Trophoblast cell (in vitro differentiated cells and primary cell): ENCODE results near the gene TRIM27.

ENCODE experiments used
- DNase-seq, 2 donors: peaks; one replicate each; pipeline ENCODE4 v3.0.0-alpha.2; 2016
- H2AFZ ChIP-seq: 2 replicates; pipeline ENCODE4 v1.6.1; 2013; ENCODE audit warnings: low read length, moderate library complexity, mild to moderate bottlenecking; ENCODE audit not compliant: insufficient read depth, poor library complexity
- H2AK5ac ChIP-seq: 2 replicates; pipeline ENCODE4 v1.6.1; 2013; ENCODE audit warnings: mild to moderate bottlenecking, low read length
- H2BK120ac ChIP-seq: 2 replicates; pipeline ENCODE4 v1.6.1; 2013; ENCODE audit warnings: low read length, mild to moderate bottlenecking, moderate library complexity; ENCODE audit not compliant: insufficient read depth, poor library complexity
- H2BK12ac ChIP-seq: 2 replicates; pipeline ENCODE4 v1.6.1; 2013; ENCODE audit warnings: mild to moderate bottlenecking, low read length, moderate library complexity
- H2BK5ac ChIP-seq: 2 replicates; pipeline ENCODE4 v1.6.1; 2013; ENCODE audit warnings: low read length, low read depth, moderate library complexity, mild to moderate bottlenecking; ENCODE audit not compliant: poor library complexity
- H3K14ac ChIP-seq: 2 replicates; pipeline ENCODE4 v1.6.1; 2013; ENCODE audit warnings: mild to moderate bottlenecking, low read length
- H3K18ac ChIP-seq: 2 replicates; pipeline ENCODE4 v1.6.1; 2013; ENCODE audit warnings: mild to moderate bottlenecking, low read length
- H3K23ac ChIP-seq: 2 replicates; pipeline ENCODE4 v1.6.1; 2013; ENCODE audit warnings: low read length
- H3K27ac ChIP-seq: 2 replicates; pipeline ENCODE4 v1.5.1; 2013; ENCODE audit warnings: low read depth, mild to moderate bottlenecking, inconsistent platforms, low read length, moderate library complexity
- H3K27me3 ChIP-seq: 2 replicates; pipeline ENCODE4 v1.6.1; 2013; ENCODE audit warnings: inconsistent platforms, mild to moderate bottlenecking, low read length, moderate library complexity; ENCODE audit not compliant: insufficient read depth
- H3K36me3 ChIP-seq, 2 experiments: 1 replicate in 1 of 2; 2 replicates in 1 of 2; pipeline ENCODE4 v1.6.1; 2013; ENCODE audit warnings: low read length in 2 of 2, mild to moderate bottlenecking in 2 of 2, moderate library complexity in 1 of 2; ENCODE audit not compliant: insufficient read depth in 2 of 2, control insufficient read depth in 1 of 2
- H3K4ac ChIP-seq: 2 replicates; pipeline ENCODE4 v1.6.1; 2013; ENCODE audit warnings: low read depth, mild to moderate bottlenecking, low read length, moderate library complexity
- H3K4me1 ChIP-seq, 2 experiments: 1 replicate in 1 of 2; 2 replicates in 1 of 2; pipeline ENCODE4 v1.6.1; 2013; ENCODE audit warnings: low read length in 2 of 2, mild to moderate bottlenecking in 2 of 2, moderate library complexity in 1 of 2; ENCODE audit not compliant: insufficient read depth in 2 of 2, control insufficient read depth in 1 of 2
- H3K4me2 ChIP-seq: 2 replicates; pipeline ENCODE4 v1.6.1; 2013; ENCODE audit warnings: inconsistent platforms, mild to moderate bottlenecking, low read length, moderate library complexity
- H3K4me3 ChIP-seq: 2 replicates; pipeline ENCODE4 v1.5.1; 2013; ENCODE audit warnings: mild to moderate bottlenecking, low read depth, low read length, inconsistent platforms
- H3K79me1 ChIP-seq: one replicate; pipeline ENCODE4 v1.6.1; 2013; ENCODE audit warnings: low read length
- H3K79me2 ChIP-seq: 2 replicates; pipeline ENCODE4 v1.6.1; 2013; ENCODE audit warnings: low read length, mild to moderate bottlenecking; ENCODE audit not compliant: control insufficient read depth, insufficient read depth, poor library complexity
- H3K9ac ChIP-seq: 2 replicates; pipeline ENCODE4 v1.6.1; 2013; ENCODE audit warnings: mild to moderate bottlenecking, low read length
- H3K9me3 ChIP-seq: 2 replicates; pipeline ENCODE4 v1.6.1; 2013; ENCODE audit warnings: low read depth, mild to moderate bottlenecking, control low read depth, inconsistent platforms, low read length; ENCODE audit not compliant: insufficient read depth
- H4K12ac ChIP-seq: 2 replicates; pipeline ENCODE4 v1.6.1; 2013; ENCODE audit warnings: low read depth, mild to moderate bottlenecking, low read length, moderate library complexity
- H4K8ac ChIP-seq: 2 replicates; pipeline ENCODE4 v1.6.1; 2013; ENCODE audit warnings: low read depth, mild to moderate bottlenecking, low read length, moderate library complexity
- H4K91ac ChIP-seq: one replicate; pipeline ENCODE4 v1.6.1; 2013; ENCODE audit warnings: low read depth, mild to moderate bottlenecking, low read length, moderate library complexity
- WGBS: extraction: QIAGEN DNeasy Blood & Tissue Kit; methylation state at CpG from one replicate; pipeline ENCODE4 v1.1.7; 2013; ENCODE audit warnings: missing lambda C conversion rate; ENCODE audit not compliant: insufficient read length, insufficient coverage; ENCODE audit errors: extremely low coverage; 5-methylcytosine and 5-hydroxymethylcytosine counted together

Gene TRIM27

DNA sequence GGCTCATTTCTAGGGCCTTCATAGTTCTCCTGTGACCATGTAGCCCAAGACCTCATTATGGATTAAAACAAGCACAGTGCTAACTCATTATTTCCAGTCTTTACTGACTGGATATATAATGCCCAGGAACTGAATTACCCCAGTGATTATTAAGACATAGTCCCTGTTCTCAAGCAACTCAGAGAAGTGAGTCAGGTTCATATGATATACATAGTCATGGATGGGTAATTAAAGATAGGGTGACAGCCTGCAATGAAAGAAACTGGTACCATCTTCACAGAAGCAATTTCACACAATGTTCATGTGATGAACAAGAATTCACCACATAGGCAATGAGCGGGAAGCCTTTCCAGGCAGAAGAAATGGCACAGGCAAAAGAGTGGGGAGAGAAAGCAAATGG is 3.5 kb downstream of the TRIM27 start:
- H2AFZ ChIP-seq: no peak overlapping the region
- DNase-seq: no peak

DNA sequence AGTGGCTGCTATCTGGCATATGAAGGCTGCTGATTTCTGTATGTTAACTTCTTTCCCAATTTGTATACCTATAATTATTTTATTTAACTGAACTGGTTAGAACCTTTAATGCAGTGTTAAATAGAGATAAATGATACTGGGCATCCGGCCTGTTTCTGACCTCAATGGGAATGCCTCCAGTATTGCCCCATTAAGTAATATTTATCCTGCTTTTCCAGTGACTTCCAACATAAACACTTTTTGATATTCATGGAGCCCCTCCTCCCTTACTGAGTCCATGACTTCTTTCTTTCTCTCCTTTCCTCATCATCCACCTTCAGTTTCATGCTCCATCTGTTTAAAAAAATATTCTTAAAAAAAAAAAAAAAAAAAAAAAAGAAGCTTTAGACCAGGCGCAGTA is 8.8 kb downstream of the TRIM27 start:
- H4K12ac ChIP-seq: no peak overlapping the region
- H3K4me2 ChIP-seq: no peak overlapping the region
- no peak for DNase-seq
- no peak overlapping the region for H2BK12ac ChIP-seq
- H2AFZ ChIP-seq: no peak overlapping the region
- no peaks in the 10 kb centered on the region for H3K9me3 ChIP-seq
- no peak overlapping the region for H2BK120ac ChIP-seq
- no peak overlapping the region for H4K8ac ChIP-seq
- no peak overlapping the region for H3K14ac ChIP-seq
- no peak overlapping the region for H3K9ac ChIP-seq
- H3K79me1 ChIP-seq: no peaks in the 10 kb centered on the region
- no peak overlapping the region for H3K27ac ChIP-seq
- no peak overlapping the region for H2AK5ac ChIP-seq
- no peak overlapping the region for H3K4me3 ChIP-seq
- no peaks in the 10 kb centered on the region for H3K79me2 ChIP-seq
- no CpG with 5 or more reads among the region's 2 CpGs for WGBS
- H3K18ac ChIP-seq: no peak overlapping the region
- H3K4ac ChIP-seq: no peak overlapping the region
- no peak overlapping the region for H2BK5ac ChIP-seq
- no peaks in the 10 kb centered on the region for H3K4me1 ChIP-seq
- no peaks in the 10 kb centered on the region for H3K27me3 ChIP-seq
- H4K91ac ChIP-seq: no peak overlapping the region
- no peak overlapping the region for H3K23ac ChIP-seq
- H3K36me3 ChIP-seq: peaks cover 40 to 61% of the 10 kb centered on the region in 2 experiments

More for the DNA sequence above, 3.5 kb downstream of the TRIM27 start:
- Histone ChIP-seq H3K27ac (no peak overlapping the region), H3K18ac (peak overlapping the region; percentile 33), H3K79me2 (peaks cover 15% of the 10 kb centered on the region), H3K4me2 (no peak overlapping the region), H2BK12ac (no peak overlapping the region), H3K9me3 (peaks cover 2% of the 10 kb centered on the region), H3K9ac (no peak overlapping the region), H3K36me3 (peaks cover 32 to 48% of the 10 kb centered on the region in 2 experiments), H3K4me1 (peaks cover 2 to 8% of the 10 kb centered on the region in 2 experiments), H3K4ac (peak overlapping the region; percentile 34), H2BK5ac (no peak overlapping the region), H4K8ac (no peak overlapping the region), H3K23ac (no peak overlapping the region), H4K91ac (no peak overlapping the region), H2BK120ac (no peak overlapping the region), H4K12ac (no peak overlapping the region), H3K79me1 (peaks cover 17% of the 10 kb centered on the region), H3K4me3 (no peak overlapping the region), H3K27me3 (no peaks in the 10 kb centered on the region), H3K14ac (no peak overlapping the region), H2AK5ac (no peak overlapping the region)
- WGBS: no CpG with 5 or more reads among the region's 1 CpG

DNA sequence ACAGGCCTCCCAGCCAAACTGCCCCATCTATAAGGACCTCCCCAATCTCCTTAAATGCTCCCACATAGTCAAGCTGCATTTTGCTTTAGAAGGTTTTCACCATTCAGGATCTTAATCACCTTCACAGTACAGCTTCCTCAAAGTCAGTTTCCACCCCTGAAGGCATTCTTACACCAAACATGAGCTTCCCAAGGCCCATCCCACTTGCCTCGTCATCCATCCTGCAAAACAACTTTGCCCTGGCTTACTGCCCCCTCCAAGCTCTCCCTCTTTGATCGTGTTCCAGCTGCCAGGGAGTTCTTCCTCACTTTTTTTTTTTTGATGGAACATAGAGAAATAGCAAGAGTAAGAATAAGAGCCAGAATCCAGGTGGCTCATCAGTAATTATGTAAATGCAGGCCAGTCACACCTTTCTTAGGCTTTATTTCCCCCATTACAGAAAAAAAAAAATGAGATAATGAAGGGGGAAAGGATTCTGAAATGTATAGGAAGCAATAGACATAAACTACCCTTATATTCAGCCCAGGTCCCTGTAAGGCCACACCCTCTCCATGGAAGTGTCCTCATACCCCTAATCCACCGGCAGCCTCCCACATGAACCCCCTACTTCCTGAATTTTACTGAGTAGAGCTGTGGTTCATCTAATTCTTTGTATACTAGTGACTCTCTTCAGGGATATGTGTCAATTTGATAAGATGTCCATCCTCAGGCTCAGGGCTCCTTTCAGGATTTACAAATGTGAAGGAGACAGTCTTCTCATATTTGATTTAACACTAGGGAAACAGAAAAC is 12.7 kb downstream of the TRIM27 start:
- Histone ChIP-seq H4K12ac (no peak overlapping the region), H3K23ac (no peak overlapping the region), H3K79me2 (no peaks in the 10 kb centered on the region), H2AK5ac (no peak overlapping the region), H3K9me3 (no peaks in the 10 kb centered on the region), H3K4me3 (no peak overlapping the region), H3K27ac (no peak overlapping the region), H4K8ac (no peak overlapping the region), H2BK5ac (no peak overlapping the region), H3K4me2 (no peak overlapping the region), H2BK120ac (no peak overlapping the region), H3K36me3 (peaks cover 34 to 60% of the 10 kb centered on the region in 2 experiments), H3K79me1 (no peaks in the 10 kb centered on the region), H2BK12ac (no peak overlapping the region), H2AFZ (no peak overlapping the region), H3K4me1 (no peaks in the 10 kb centered on the region), H4K91ac (no peak overlapping the region), H3K27me3 (no peaks in the 10 kb centered on the region), H3K9ac (no peak overlapping the region), H3K18ac (no peak overlapping the region), H3K14ac (no peak overlapping the region), H3K4ac (no peak overlapping the region)
- WGBS: no CpG with 5 or more reads among the region's 3 CpGs
- DNase-seq: no peak

DNA sequence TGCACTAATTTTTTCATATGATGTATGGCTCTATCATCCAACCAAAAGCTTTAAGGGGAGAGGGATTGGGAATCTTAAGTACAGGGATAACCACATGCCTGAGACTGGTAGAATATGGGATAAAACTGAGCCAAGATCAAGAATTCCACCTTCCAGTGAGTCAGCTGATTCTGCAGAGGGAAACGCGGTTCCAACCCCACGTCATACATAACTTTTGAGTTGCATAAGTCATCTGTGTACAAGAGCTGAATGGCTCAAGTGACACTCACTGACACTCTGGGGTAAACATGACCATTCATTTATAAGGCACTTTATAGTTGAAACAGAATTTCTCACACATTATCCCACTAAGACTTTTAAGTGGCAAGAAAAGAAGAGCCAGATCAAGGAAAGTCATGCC is 16.4 kb downstream of the TRIM27 start:
- Histone ChIP-seq H3K9ac (no peak overlapping the region), H3K27me3 (no peaks in the 10 kb centered on the region), H4K91ac (no peak overlapping the region), H2BK120ac (no peak overlapping the region), H2AK5ac (no peak overlapping the region), H3K4ac (no peak overlapping the region), H3K4me2 (no peak overlapping the region), H2BK5ac (no peak overlapping the region), H3K79me1 (no peaks in the 10 kb centered on the region), H3K36me3 (peaks cover 40 to 80% of the 10 kb centered on the region in 2 experiments), H3K4me3 (no peak overlapping the region), H4K12ac (no peak overlapping the region), H3K18ac (no peak overlapping the region), H4K8ac (no peak overlapping the region), H3K9me3 (peaks cover 2% of the 10 kb centered on the region), H3K4me1 (no peaks in the 10 kb centered on the region), H3K14ac (no peak overlapping the region), H3K23ac (no peak overlapping the region), H3K79me2 (no peaks in the 10 kb centered on the region), H2AFZ (no peak overlapping the region), H3K27ac (no peak overlapping the region), H2BK12ac (no peak overlapping the region)
- WGBS: no CpG with 5 or more reads among the region's 3 CpGs
- DNase-seq: peak; percentile 20 to 38
